A549 (cell line): ENCODE measurements around the gene DCAF5.
"Not testable (repeated sequence)": the region's sequence is repeated elsewhere in the genome, so short reads cannot be mapped to it uniquely, and the experiment has no call there.

Source experiments
- BHLHE40 ChIP-seq: IDR thresholded peaks from 2 replicates; pipeline ENCODE4 v1.6.1; 2012; ENCODE audit warnings: low read depth, low read length, inconsistent platforms
- CTCF ChIP-seq: fragments of >200 bp; sonication (Bioruptor Twin); formaldehyde crosslinking; IDR thresholded peaks from 3 replicates; pipeline ENCODE4 v1.5.1; 2016
- PHF8 ChIP-seq: fragments of 200-600 bp; sonication (generic); IDR thresholded peaks from 2 replicates; pipeline ENCODE4 v1.6.1; 2016; ENCODE audit warnings: low read depth, mild to moderate bottlenecking, antibody characterized with exemption, moderate library complexity, borderline replicate concordance
- POLR2A ChIP-seq: IDR thresholded peaks from 2 replicates; pipeline ENCODE4 v1.6.1; 2012; ENCODE audit warnings: mild to moderate bottlenecking, low read length
- RAD21 ChIP-seq, 2 experiments: fragments of >200 bp in 1 of 2; sonication (Bioruptor Twin) in 1 of 2; formaldehyde crosslinking in 1 of 2; IDR thresholded peaks in 1 of 2; conservative IDR thresholded peaks in 1 of 2; 2 replicates in 1 of 2; 3 replicates in 1 of 2; pipeline ENCODE4 v1.6.1; 2012 to 2018; ENCODE audit warnings: inconsistent platforms in 1 of 2
- TF ChIP-seq, protein P1 (sequence below): IDR thresholded peaks from 2 replicates; pipeline ENCODE4 v1.6.1; 2012
- TF ChIP-seq, protein P2 (sequence below): fragments of >200 bp; sonication (Bioruptor Twin); formaldehyde crosslinking; IDR thresholded peaks from 3 replicates; pipeline ENCODE4 v1.6.1; 2016
- TF ChIP-seq, protein P3 (sequence below): fragments of 250-450 bp; sonication (Bioruptor Pico); IDR thresholded peaks from 2 replicates; pipeline ENCODE4 v1.5.0; 2021; ENCODE audit warnings: mild to moderate bottlenecking, moderate library complexity, borderline replicate concordance
- TF ChIP-seq, protein P4 (sequence below): fragments of 450-650 bp; IDR thresholded peaks from 2 replicates; pipeline ENCODE4 v1.6.1; 2014; ENCODE audit warnings: antibody characterized with exemption

DNA sequence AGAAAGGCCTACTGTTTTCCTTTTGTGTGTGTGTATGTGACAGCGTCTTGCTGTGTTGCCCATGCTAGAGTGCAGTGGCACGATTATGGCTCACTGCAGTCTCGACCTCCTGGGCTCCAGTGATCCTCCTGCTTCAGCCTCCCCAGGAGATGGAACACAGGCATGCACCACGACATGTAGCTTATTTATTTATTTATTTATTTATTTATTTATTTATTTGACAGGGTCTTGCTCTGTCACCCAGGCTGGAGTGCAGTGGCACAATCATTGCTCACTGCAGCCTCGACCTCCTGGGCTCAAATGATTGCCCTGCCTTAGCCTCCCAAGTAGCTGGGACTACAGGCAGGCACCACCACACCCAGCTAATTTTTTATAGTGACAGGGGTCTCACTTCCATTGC lies 75.7 kb downstream of the DCAF5 start:
- not testable (repeated sequence) for TF ChIP-seq PHF8; POLR2A; CTCF; BHLHE40; RAD21 (conservative IDR thresholded peaks at IDR 0.05 in 1 of 2, IDR thresholded peaks at IDR 0.05 in 1 of 2)
- TF ChIP-seq, protein P1, sequence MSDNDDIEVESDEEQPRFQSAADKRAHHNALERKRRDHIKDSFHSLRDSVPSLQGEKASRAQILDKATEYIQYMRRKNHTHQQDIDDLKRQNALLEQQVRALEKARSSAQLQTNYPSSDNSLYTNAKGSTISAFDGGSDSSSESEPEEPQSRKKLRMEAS = not testable (repeated sequence)
- TF ChIP-seq, protein P2, sequence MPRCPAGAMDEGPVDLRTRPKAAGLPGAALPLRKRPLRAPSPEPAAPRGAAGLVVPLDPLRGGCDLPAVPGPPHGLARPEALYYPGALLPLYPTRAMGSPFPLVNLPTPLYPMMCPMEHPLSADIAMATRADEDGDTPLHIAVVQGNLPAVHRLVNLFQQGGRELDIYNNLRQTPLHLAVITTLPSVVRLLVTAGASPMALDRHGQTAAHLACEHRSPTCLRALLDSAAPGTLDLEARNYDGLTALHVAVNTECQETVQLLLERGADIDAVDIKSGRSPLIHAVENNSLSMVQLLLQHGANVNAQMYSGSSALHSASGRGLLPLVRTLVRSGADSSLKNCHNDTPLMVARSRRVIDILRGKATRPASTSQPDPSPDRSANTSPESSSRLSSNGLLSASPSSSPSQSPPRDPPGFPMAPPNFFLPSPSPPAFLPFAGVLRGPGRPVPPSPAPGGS = not testable (repeated sequence)
- TF ChIP-seq, protein P3, sequence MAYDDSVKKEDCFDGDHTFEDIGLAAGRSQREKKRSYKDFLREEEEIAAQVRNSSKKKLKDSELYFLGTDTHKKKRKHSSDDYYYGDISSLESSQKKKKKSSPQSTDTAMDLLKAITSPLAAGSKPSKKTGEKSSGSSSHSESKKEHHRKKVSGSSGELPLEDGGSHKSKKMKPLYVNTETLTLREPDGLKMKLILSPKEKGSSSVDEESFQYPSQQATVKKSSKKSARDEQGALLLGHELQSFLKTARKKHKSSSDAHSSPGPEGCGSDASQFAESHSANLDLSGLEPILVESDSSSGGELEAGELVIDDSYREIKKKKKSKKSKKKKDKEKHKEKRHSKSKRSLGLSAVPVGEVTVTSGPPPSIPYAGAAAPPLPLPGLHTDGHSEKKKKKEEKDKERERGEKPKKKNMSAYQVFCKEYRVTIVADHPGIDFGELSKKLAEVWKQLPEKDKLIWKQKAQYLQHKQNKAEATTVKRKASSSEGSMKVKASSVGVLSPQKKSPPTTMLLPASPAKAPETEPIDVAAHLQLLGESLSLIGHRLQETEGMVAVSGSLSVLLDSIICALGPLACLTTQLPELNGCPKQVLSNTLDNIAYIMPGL (CRISPR knock-in tag) = not testable (repeated sequence)
- TF ChIP-seq, protein P4, sequence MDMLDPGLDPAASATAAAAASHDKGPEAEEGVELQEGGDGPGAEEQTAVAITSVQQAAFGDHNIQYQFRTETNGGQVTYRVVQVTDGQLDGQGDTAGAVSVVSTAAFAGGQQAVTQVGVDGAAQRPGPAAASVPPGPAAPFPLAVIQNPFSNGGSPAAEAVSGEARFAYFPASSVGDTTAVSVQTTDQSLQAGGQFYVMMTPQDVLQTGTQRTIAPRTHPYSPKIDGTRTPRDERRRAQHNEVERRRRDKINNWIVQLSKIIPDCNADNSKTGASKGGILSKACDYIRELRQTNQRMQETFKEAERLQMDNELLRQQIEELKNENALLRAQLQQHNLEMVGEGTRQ = not testable (repeated sequence)
